ENCODE data around the gene FAM98C. TPM values are rescaled to one million over a fixed set of nuclear protein-coding genes. Genes with fewer than 3 reads are reported as not detected.

Gene FAM98C
- total RNA-seq, 4 donors from 2014 or later, result 4.1 to 24.7 (median 20.1) TPM

DNA sequence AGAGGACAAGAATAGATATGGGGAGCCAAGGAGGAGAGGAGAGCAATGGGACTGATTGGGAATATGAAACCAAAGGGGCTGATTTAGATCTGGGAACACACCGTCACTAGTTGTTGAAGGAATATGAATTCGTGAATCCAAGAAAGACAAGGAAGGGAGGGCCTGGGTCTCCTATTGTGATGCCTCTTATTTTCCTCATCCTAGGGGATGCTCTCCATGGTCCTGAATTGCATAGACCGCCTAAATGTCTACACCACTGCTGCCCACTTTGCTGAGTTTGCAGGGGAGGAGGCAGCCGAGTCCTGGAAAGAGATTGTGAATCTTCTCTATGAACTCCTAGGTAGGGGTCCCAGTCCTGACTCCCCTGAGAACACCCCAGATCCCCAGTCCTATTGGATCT, 52.1 kb downstream of the FAM98C start:
- TF ChIP-seq, protein P1, sequence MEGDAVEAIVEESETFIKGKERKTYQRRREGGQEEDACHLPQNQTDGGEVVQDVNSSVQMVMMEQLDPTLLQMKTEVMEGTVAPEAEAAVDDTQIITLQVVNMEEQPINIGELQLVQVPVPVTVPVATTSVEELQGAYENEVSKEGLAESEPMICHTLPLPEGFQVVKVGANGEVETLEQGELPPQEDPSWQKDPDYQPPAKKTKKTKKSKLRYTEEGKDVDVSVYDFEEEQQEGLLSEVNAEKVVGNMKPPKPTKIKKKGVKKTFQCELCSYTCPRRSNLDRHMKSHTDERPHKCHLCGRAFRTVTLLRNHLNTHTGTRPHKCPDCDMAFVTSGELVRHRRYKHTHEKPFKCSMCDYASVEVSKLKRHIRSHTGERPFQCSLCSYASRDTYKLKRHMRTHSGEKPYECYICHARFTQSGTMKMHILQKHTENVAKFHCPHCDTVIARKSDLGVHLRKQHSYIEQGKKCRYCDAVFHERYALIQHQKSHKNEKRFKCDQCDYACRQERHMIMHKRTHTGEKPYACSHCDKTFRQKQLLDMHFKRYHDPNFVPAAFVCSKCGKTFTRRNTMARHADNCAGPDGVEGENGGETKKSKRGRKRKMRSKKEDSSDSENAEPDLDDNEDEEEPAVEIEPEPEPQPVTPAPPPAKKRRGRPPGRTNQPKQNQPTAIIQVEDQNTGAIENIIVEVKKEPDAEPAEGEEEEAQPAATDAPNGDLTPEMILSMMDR (IDR thresholded peaks at IDR 0.05; ENCODE audit: low read depth), result no peak

DNA sequence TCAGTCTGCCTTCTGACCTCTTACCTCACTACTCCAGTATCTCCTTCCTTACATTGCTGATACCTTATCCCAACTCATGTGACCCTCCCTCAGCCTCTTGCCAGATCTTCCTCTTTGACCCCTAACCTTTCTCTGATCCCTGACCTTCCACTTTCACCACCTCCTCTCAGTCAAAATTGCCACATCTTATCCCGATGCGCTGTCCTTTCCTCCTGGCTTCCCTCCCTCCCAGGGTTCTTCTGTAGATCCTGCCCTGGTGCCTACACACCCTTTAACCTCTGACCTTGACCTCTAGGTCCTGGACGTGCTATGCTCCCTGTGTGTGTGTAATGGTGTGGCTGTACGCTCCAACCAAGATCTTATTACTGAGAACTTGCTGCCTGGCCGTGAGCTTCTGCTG, 54.3 kb downstream of the FAM98C start:
- TF ChIP-seq, protein P1 (IDR thresholded peaks at IDR 0.05; ENCODE audit: low read depth), result no peak

DNA sequence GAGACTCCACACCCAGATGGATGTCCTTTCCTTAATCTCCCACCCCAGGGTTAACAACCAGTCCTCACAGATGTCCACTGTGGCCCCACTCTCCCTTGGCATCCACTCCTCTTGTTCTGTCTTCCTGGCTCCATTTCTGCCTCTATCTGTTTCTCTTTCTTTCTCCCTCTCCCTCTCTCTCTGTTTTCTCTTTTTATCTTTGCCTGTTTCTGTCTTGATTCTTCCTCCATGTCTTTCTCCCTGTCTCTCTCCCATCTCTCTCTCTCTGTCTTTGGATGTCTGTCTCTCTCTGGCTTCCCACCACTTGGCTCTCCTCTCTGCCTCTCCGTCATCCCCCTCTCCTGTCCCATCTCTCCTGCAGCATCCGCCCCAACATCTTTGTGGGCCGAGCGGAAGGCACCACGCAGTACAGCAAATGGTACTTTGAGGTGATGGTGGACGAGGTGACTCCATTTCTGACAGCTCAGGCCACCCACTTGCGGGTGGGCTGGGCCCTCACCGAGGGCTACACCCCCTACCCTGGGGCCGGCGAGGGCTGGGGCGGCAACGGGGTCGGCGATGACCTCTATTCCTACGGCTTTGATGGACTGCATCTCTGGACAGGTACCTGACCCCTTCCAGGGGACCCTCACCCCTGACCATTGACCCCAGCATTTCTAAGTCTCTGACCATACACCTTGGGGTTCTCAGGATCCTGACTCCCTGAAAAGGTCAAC, 55.0 kb downstream of the FAM98C start:
- TF ChIP-seq, protein P1 (IDR thresholded peaks at IDR 0.05; ENCODE audit: low read depth), result no peak

Other genes starting within 250 kb of the FAM98C start
- not detected for gene DPF1, start 178.9 kb upstream of the FAM98C start, total RNA-seq
- gene PPP1R14A, start 146.7 kb upstream of the FAM98C start, total RNA-seq, result 100 to 1,000 TPM in 2 of 4 donors, 10 to 100 TPM in 2; 12.6 to 322 (median 170) TPM
- 10 to 100 TPM in 2 of 4 donors, 1 to 10 TPM in 2; 4.7 to 46.7 (median 12.8) TPM for gene SPINT2, start 138.5 kb upstream of the FAM98C start, total RNA-seq
- gene C19orf33, start 98.8 kb upstream of the FAM98C start, total RNA-seq, result 10 to 100 TPM in 1 of 4 donors, 1 to 10 TPM in 3; 1.9 to 12.4 (median 3.6) TPM
- gene YIF1B, start 87.1 kb upstream of the FAM98C start, total RNA-seq, result 10 to 100 TPM; 14.5 to 28.7 (median 19.5) TPM
- 1 to 10 TPM; 2.1 to 3.4 (median 3.1) TPM for gene KCNK6, start 83.2 kb upstream of the FAM98C start, total RNA-seq
- 10 to 100 TPM in 1 of 4 donors, 1 to 10 TPM in 3; 1.9 to 10.5 (median 5.2) TPM for gene CATSPERG, start 67.3 kb upstream of the FAM98C start, total RNA-seq
- 100 to 1,000 TPM; 242 to 452 (median 398) TPM for gene PSMD8, start 28.5 kb upstream of the FAM98C start, total RNA-seq
- gene GGN, start 15.1 kb upstream of the FAM98C start, total RNA-seq, result not detected
- 1 to 10 TPM in 1 of 4 donors, under 1 TPM in 1, not detected in 2; 0.22 to 1.1 TPM for gene SPRED3, start 14.4 kb upstream of the FAM98C start, total RNA-seq
- 10 to 100 TPM in 2 of 4 donors, 1 to 10 TPM in 2; 5.5 to 13.1 (median 9.1) TPM for gene RASGRP4, start 23.1 kb downstream of the FAM98C start, total RNA-seq
- 1 to 10 TPM; 1.5 to 8.8 (median 4.4) TPM for gene RYR1, start 30.6 kb downstream of the FAM98C start, total RNA-seq
- 1 to 10 TPM; 2.3 to 7.1 (median 5.1) TPM for gene MAP4K1, start 214.9 kb downstream of the FAM98C start, total RNA-seq
- 100 to 1,000 TPM; 405 to 531 (median 443) TPM for gene EIF3K, start 216.1 kb downstream of the FAM98C start, total RNA-seq
- 100 to 1,000 TPM; 179 to 258 (median 186) TPM for gene ACTN4, start 244.6 kb downstream of the FAM98C start, total RNA-seq

Data from subcutaneous adipose tissue (tissue), 4 donors.